MG63 (cell line): Measurements from ENCODE around the gene PSD. TPM values are rescaled to one million over a fixed set of nuclear protein-coding genes. Genes with fewer than 3 reads are reported as not detected.

Experiments used
- DNase-seq: peaks from one replicate; pipeline ENCODE4 v3.0.0-alpha.2; 2020
- H3K27me3 ChIP-seq: fragments of 250-450 bp; sonication (Bioruptor Pico); 2 replicates; pipeline ENCODE4 v1.5.1; 2020; ENCODE audit warnings: mild to moderate bottlenecking, moderate library complexity
- H3K36me3 ChIP-seq: fragments of 250-450 bp; sonication (Bioruptor Pico); 2 replicates; pipeline ENCODE4 v1.5.1; 2020; ENCODE audit warnings: mild to moderate bottlenecking, moderate library complexity
- H3K4me3 ChIP-seq: fragments of 250-450 bp; sonication (Bioruptor Pico); 2 replicates; pipeline ENCODE4 v1.5.1; 2020; ENCODE audit warnings: mild to moderate bottlenecking, moderate library complexity
- H3K9me3 ChIP-seq: fragments of 250-450 bp; sonication (Bioruptor Pico); 2 replicates; pipeline ENCODE4 v1.5.1; 2020; ENCODE audit warnings: mild to moderate bottlenecking, moderate library complexity
- total RNA-seq: library from RNA; depleted of rRNA; stranded (reverse); fragments of >200 nt; shearing (Covaris generic); gene quantifications from 2 replicates; pipeline ENCODE4 v1.2.3, GENCODE V29; 2014; ENCODE audit warnings: low replicate concordance

PSD gene
- total RNA-seq, 1 experiment from 2014 or later: not detected

- H3K36me3 ChIP-seq: peaks cover 7% of the 10 kb centered on the region
- no peak for DNase-seq
- H3K9me3 ChIP-seq: no peaks in the 10 kb centered on the region
- no peaks in the 10 kb centered on the region for H3K27me3 ChIP-seq
- H3K4me3 ChIP-seq: no peak overlapping the region
Measured at GRCh38 chr10:102425444-102425843, 6.9 kb upstream of the PSD start.

- H3K27me3 ChIP-seq: no peaks in the 10 kb centered on the region
- no peaks in the 10 kb centered on the region for H3K9me3 ChIP-seq
- no peak for DNase-seq
- H3K36me3 ChIP-seq: peaks cover 5% of the 10 kb centered on the region
- H3K4me3 ChIP-seq: no peak overlapping the region
Measured at GRCh38 chr10:102424916-102425315, 6.3 kb upstream of the PSD start.

- DNase-seq: no peak
- Histone ChIP-seq H3K4me3 (no peak overlapping the region), H3K27me3 (peaks cover 2% of the 10 kb centered on the region; the same call in 1 of the 2 replicates), H3K9me3 (no peaks in the 10 kb centered on the region), H3K36me3 (peaks cover 5% of the 10 kb centered on the region)
Measured at GRCh38 chr10:102424145-102424544, 5.6 kb upstream of the PSD start.

GRCh38 chr10:102423372-102423968 lies 4.9 kb upstream of the PSD start:
- Histone ChIP-seq H3K9me3 (no peaks in the 10 kb centered on the region), H3K36me3 (peaks cover 5% of the 10 kb centered on the region), H3K4me3 (no peak overlapping the region), H3K27me3 (peaks cover 4% of the 10 kb centered on the region; the same call in 1 of the 2 replicates)
- no peak for DNase-seq

GRCh38 chr10:102422545-102423129 lies 4.1 kb upstream of the PSD start:
- Histone ChIP-seq H3K36me3 (peaks cover 5% of the 10 kb centered on the region), H3K4me3 (peak overlapping the region; percentile 69), H3K27me3 (peaks cover 4% of the 10 kb centered on the region), H3K9me3 (no peaks in the 10 kb centered on the region)
- DNase-seq: peak; percentile 59

GRCh38 chr10:102421757-102422512 lies 3.4 kb upstream of the PSD start:
- Histone ChIP-seq H3K9me3 (no peaks in the 10 kb centered on the region), H3K27me3 (peaks cover 4% of the 10 kb centered on the region), H3K36me3 (peaks cover 5% of the 10 kb centered on the region), H3K4me3 (peak overlapping the region; percentile 69)
- DNase-seq: peak; percentile 30

- Histone ChIP-seq H3K27me3 (peaks cover 4% of the 10 kb centered on the region), H3K4me3 (peak overlapping the region; percentile 69), H3K9me3 (no peaks in the 10 kb centered on the region), H3K36me3 (peaks cover 5% of the 10 kb centered on the region)
- DNase-seq: no peak
Measured at GRCh38 chr10:102421507-102421756, 2.8 kb upstream of the PSD start.

- peaks cover 5% of the 10 kb centered on the region for H3K36me3 ChIP-seq
- peaks cover 4% of the 10 kb centered on the region for H3K27me3 ChIP-seq
- no peaks in the 10 kb centered on the region for H3K9me3 ChIP-seq
- peak within 1 kb of the TSS; percentile 69 for H3K4me3 ChIP-seq
- DNase-seq: peak; percentile 92
Measured at GRCh38 chr10:102420714-102421506, 2.3 kb upstream of the PSD start, which contains the start of gene FBXL15. Gene FBXL15, plus strand, starts transcription at chr10:102420836. Its CDS starts 294 bp downstream, at chr10:102421130.

GRCh38 chr10:102420181-102420713 lies 1.7 kb upstream of the PSD start:
- Histone ChIP-seq H3K4me3 (peak overlapping the region; percentile 69), H3K27me3 (peaks cover 4% of the 10 kb centered on the region), H3K9me3 (no peaks in the 10 kb centered on the region), H3K36me3 (peaks cover 5% of the 10 kb centered on the region)
- no peak for DNase-seq

- Histone ChIP-seq H3K36me3 (peaks cover 5% of the 10 kb centered on the region), H3K4me3 (peak overlapping the region; percentile 69), H3K27me3 (peaks cover 4% of the 10 kb centered on the region), H3K9me3 (no peaks in the 10 kb centered on the region)
- DNase-seq: peak; percentile 37
Measured at GRCh38 chr10:102419269-102420180, 940 bp upstream of the PSD start.

- no peaks in the 10 kb centered on the region for H3K36me3 ChIP-seq
- no peak overlapping the region for H3K4me3 ChIP-seq
- H3K9me3 ChIP-seq: no peaks in the 10 kb centered on the region
- no peak for DNase-seq
- H3K27me3 ChIP-seq: peaks cover 13% of the 10 kb centered on the region
Measured at GRCh38 chr10:102416695-102417094, 1.9 kb downstream of the PSD start.

- Histone ChIP-seq H3K36me3 (no peaks in the 10 kb centered on the region), H3K27me3 (peaks cover 17% of the 10 kb centered on the region)
Measured at GRCh38 chr10:102416283-102416682, 2.3 kb downstream of the PSD start.

GRCh38 chr10:102414749-102415148 lies 3.8 kb downstream of the PSD start:
- Histone ChIP-seq H3K4me3 (no peak overlapping the region), H3K9me3 (no peaks in the 10 kb centered on the region), H3K36me3 (no peaks in the 10 kb centered on the region), H3K27me3 (peaks cover 29% of the 10 kb centered on the region)
- DNase-seq: no peak

More at GRCh38 chr10:102416283-102416682, 2.3 kb downstream of the PSD start:
- Histone ChIP-seq H3K9me3 (no peaks in the 10 kb centered on the region), H3K4me3 (no peak overlapping the region)
- DNase-seq: no peak

- Histone ChIP-seq H3K4me3 (no peak overlapping the region), H3K36me3 (no peaks in the 10 kb centered on the region), H3K9me3 (no peaks in the 10 kb centered on the region), H3K27me3 (peaks cover 31% of the 10 kb centered on the region)
- DNase-seq: no peak
Measured at GRCh38 chr10:102413806-102414561, 4.6 kb downstream of the PSD start.

- Histone ChIP-seq H3K36me3 (no peaks in the 10 kb centered on the region), H3K27me3 (peaks cover 33% of the 10 kb centered on the region), H3K9me3 (no peaks in the 10 kb centered on the region), H3K4me3 (no peak overlapping the region)
- DNase-seq: no peak
Measured at GRCh38 chr10:102413053-102413705, 5.4 kb downstream of the PSD start.
